IgD-negative memory B cell (primary cell): ENCODE results near the gene GOLIM4. TPM values are rescaled to one million over a fixed set of nuclear protein-coding genes. Genes with fewer than 3 reads are reported as not detected.

Experiments used
- H3K27ac Mint-ChIP-seq, 3 donors: one replicate each; pipeline ENCODE4 v1.8.0; 2020 to 2022; ENCODE audit warnings: mild to moderate bottlenecking in 3 of 3, mixed read lengths in 3 of 3, moderate library complexity in 1 of 3
- H3K27me3 Mint-ChIP-seq: one replicate; pipeline ENCODE4 v1.8.0; 2021; ENCODE audit warnings: mixed read lengths
- H3K36me3 Mint-ChIP-seq: one replicate; pipeline ENCODE4 v1.8.0; 2020; ENCODE audit warnings: mild to moderate bottlenecking, mixed read lengths
- H3K4me1 Mint-ChIP-seq, 3 donors: one replicate each; pipeline ENCODE4 v1.8.0; 2020 to 2022; ENCODE audit warnings: mixed read lengths in 3 of 3, mild to moderate bottlenecking in 1 of 3
- H3K4me3 Mint-ChIP-seq, 4 donors: one replicate each; pipeline ENCODE4 v1.8.0; 2020 to 2022; ENCODE audit warnings: mild to moderate bottlenecking in 4 of 4, mixed read lengths in 4 of 4, moderate library complexity in 3 of 4
- H3K9me3 Mint-ChIP-seq, 3 donors: one replicate each; pipeline ENCODE4 v1.8.0; 2020 to 2021; ENCODE audit warnings: mixed read lengths in 3 of 3, mild to moderate bottlenecking in 1 of 3
- polyA plus RNA-seq: library from polyadenylated mRNA; unstranded; fragments of 300-500 nt; fragmentation: Illumina TruSeq; gene quantifications from one replicate; pipeline ENCODE4 v1.2.3, GENCODE V29; 2021

GOLIM4 gene
- polyA plus RNA-seq, 1 donor from 2014 or later: 2.3 TPM

- peaks cover 0 to 2% (median 0%) of the 10 kb centered on the region in 3 donors for H3K9me3 Mint-ChIP-seq
- no peak overlapping the region for H3K27ac Mint-ChIP-seq
- H3K27me3 Mint-ChIP-seq: peaks cover 5% of the 10 kb centered on the region
- H3K4me3 Mint-ChIP-seq: no peak overlapping the region
- no peaks in the 10 kb centered on the region for H3K36me3 Mint-ChIP-seq
- no peaks in the 10 kb centered on the region for H3K4me1 Mint-ChIP-seq
These were observed 112.1 kb downstream of the GOLIM4 start for GRCh38 chr3:167983583-167983982.

GRCh38 chr3:167978486-167978885 lies 117.2 kb downstream of the GOLIM4 start:
- H3K27ac Mint-ChIP-seq: no peak overlapping the region
- no peaks in the 10 kb centered on the region for H3K9me3 Mint-ChIP-seq
- peaks cover 3% of the 10 kb centered on the region for H3K27me3 Mint-ChIP-seq
- no peaks in the 10 kb centered on the region for H3K4me1 Mint-ChIP-seq
- no peaks in the 10 kb centered on the region for H3K36me3 Mint-ChIP-seq
- H3K4me3 Mint-ChIP-seq: no peak overlapping the region

GRCh38 chr3:167978071-167978470 lies 117.7 kb downstream of the GOLIM4 start:
- Mint-ChIP-seq H3K36me3 (no peaks in the 10 kb centered on the region), H3K4me1 (no peaks in the 10 kb centered on the region), H3K9me3 (no peaks in the 10 kb centered on the region), H3K27me3 (peaks cover 3% of the 10 kb centered on the region), H3K4me3 (no peak overlapping the region), H3K27ac (no peak overlapping the region)

GRCh38 chr3:167976516-167977361 lies 119.0 kb downstream of the GOLIM4 start:
- H3K36me3 Mint-ChIP-seq: no peaks in the 10 kb centered on the region
- no peak overlapping the region for H3K4me3 Mint-ChIP-seq
- no peaks in the 10 kb centered on the region for H3K4me1 Mint-ChIP-seq
- no peaks in the 10 kb centered on the region for H3K9me3 Mint-ChIP-seq
- H3K27ac Mint-ChIP-seq: no peak overlapping the region
- H3K27me3 Mint-ChIP-seq: peaks cover 3% of the 10 kb centered on the region

- Mint-ChIP-seq H3K9me3 (no peaks in the 10 kb centered on the region), H3K4me3 (no peak overlapping the region), H3K36me3 (no peaks in the 10 kb centered on the region), H3K4me1 (no peaks in the 10 kb centered on the region), H3K27ac (no peak overlapping the region), H3K27me3 (peaks cover 3% of the 10 kb centered on the region)
These were observed 121.8 kb downstream of the GOLIM4 start for GRCh38 chr3:167973901-167974300.

GRCh38 chr3:167973046-167973445 lies 122.7 kb downstream of the GOLIM4 start:
- H3K36me3 Mint-ChIP-seq: no peaks in the 10 kb centered on the region
- no peak overlapping the region for H3K4me3 Mint-ChIP-seq
- H3K27ac Mint-ChIP-seq: no peak overlapping the region
- no peaks in the 10 kb centered on the region for H3K9me3 Mint-ChIP-seq
- no peaks in the 10 kb centered on the region for H3K4me1 Mint-ChIP-seq
- H3K27me3 Mint-ChIP-seq: peaks cover 2% of the 10 kb centered on the region

- no peaks in the 10 kb centered on the region for H3K4me1 Mint-ChIP-seq
These were observed 123.2 kb downstream of the GOLIM4 start for GRCh38 chr3:167972502-167972901.

GRCh38 chr3:167969548-167969947 lies 126.2 kb downstream of the GOLIM4 start:
- Mint-ChIP-seq H3K36me3 (no peaks in the 10 kb centered on the region), H3K4me3 (no peak overlapping the region), H3K9me3 (no peaks in the 10 kb centered on the region), H3K4me1 (no peaks in the 10 kb centered on the region), H3K27ac (no peak overlapping the region), H3K27me3 (peaks cover 2% of the 10 kb centered on the region)

More at GRCh38 chr3:167972502-167972901, 123.2 kb downstream of the GOLIM4 start:
- H3K36me3 Mint-ChIP-seq: no peaks in the 10 kb centered on the region
- H3K27me3 Mint-ChIP-seq: peaks cover 2% of the 10 kb centered on the region
- no peak overlapping the region for H3K4me3 Mint-ChIP-seq
- H3K9me3 Mint-ChIP-seq: no peaks in the 10 kb centered on the region
- no peak overlapping the region for H3K27ac Mint-ChIP-seq

- H3K4me1 Mint-ChIP-seq: no peaks in the 10 kb centered on the region
- no peak overlapping the region for H3K27ac Mint-ChIP-seq
- no peak overlapping the region for H3K4me3 Mint-ChIP-seq
- H3K36me3 Mint-ChIP-seq: no peaks in the 10 kb centered on the region
- H3K27me3 Mint-ChIP-seq: peaks cover 2% of the 10 kb centered on the region
- H3K9me3 Mint-ChIP-seq: no peaks in the 10 kb centered on the region
These were observed 128.3 kb downstream of the GOLIM4 start for GRCh38 chr3:167967257-167968036.
